Transverse colon (tissue), 4 donors: Measurements from ENCODE around the gene AKAP6. TPM values are rescaled to one million over a fixed set of nuclear protein-coding genes. Genes with fewer than 3 reads are reported as not detected.

Experiments used
- DNase-seq: peaks from one replicate; pipeline ENCODE4 v3.0.0-alpha.2; 2019
- H3K27ac ChIP-seq, 4 donors: fragments of 200-600 bp; sonication (generic); 2 replicates each; pipeline ENCODE4 v1.5.1; 2016 to 2018; ENCODE audit warnings: inconsistent platforms in 4 of 4
- H3K27me3 ChIP-seq: fragments of 200-600 bp; sonication (generic); 2 replicates; pipeline ENCODE4 v1.5.1; 2017; ENCODE audit warnings: inconsistent platforms
- H3K36me3 ChIP-seq, 4 donors: fragments of 200-600 bp; sonication (generic); 2 replicates each; pipeline ENCODE4 v1.5.1; 2017 to 2019; ENCODE audit warnings: inconsistent platforms in 4 of 4
- H3K4me1 ChIP-seq, 4 donors: fragments of 200-600 bp; sonication (generic); 2 replicates each; pipeline ENCODE4 v1.5.1; 2017 to 2020; ENCODE audit warnings: inconsistent platforms in 4 of 4
- H3K4me3 ChIP-seq, 4 donors: fragments of 200-600 bp; sonication (generic); 1 replicate in 1 of 4; 2 replicates in 3 of 4; pipeline versions ENCODE4 v1.5.1 to v1.6.1; 2017 to 2019; ENCODE audit warnings: inconsistent platforms in 4 of 4
- H3K9me3 ChIP-seq, 2 donors: fragments of 200-600 bp; sonication (generic); 2 replicates each; pipeline ENCODE4 v1.5.1; 2017 to 2019; ENCODE audit warnings: inconsistent platforms in 2 of 2
- CTCF ChIP-seq, 5 experiments: fragments of 200-600 bp in 3 of 5; fragments of 450-650 bp in 2 of 5; sonication (generic) in 3 of 5; IDR thresholded peaks; 1 replicate in 2 of 5; 2 replicates in 3 of 5; pipeline ENCODE4 v1.5.1; 2016 to 2017; ENCODE audit warnings: antibody characterized with exemption in 5 of 5, inconsistent platforms in 3 of 5, mild to moderate bottlenecking in 2 of 5, moderate library complexity in 1 of 5
- EP300 ChIP-seq: sonication (generic); formaldehyde crosslinking; IDR thresholded peaks from one replicate; pipeline ENCODE4 v1.6.1; 2017; ENCODE audit warnings: antibody characterized with exemption, low read depth
- POLR2A ChIP-seq: fragments of 450-650 bp; IDR thresholded peaks from one replicate; pipeline ENCODE4 v1.6.1; 2016; ENCODE audit warnings: antibody characterized with exemption, mild to moderate bottlenecking, moderate library complexity
- POLR2AphosphoS5 ChIP-seq, 3 donors: sonication (generic); formaldehyde crosslinking; IDR thresholded peaks; one replicate each; pipeline ENCODE4 v1.6.1; 2016; ENCODE audit warnings: antibody characterized with exemption in 3 of 3
- WGBS, 2 donors: methylation state at CpG; one replicate each; pipeline ENCODE4 v1.1.5; 2018; ENCODE audit warnings: low coverage in 1 of 2; 5-methylcytosine and 5-hydroxymethylcytosine counted together
- in situ Hi-C, 4 donors: fragments of 200-750 bp; cut with MboI; loops; one replicate each; pipeline versions ENCODE4 v1.15.0 to v1.15.1; 2017; ENCODE audit warnings: low sequenced_read_pairs in 3 of 4, low pct_ligation_motif_present in 1 of 4, low pct_unique_long_range_greater_than_20kb in 1 of 4
- intact Hi-C: fragments of 100-400 bp; cut with DNase I; formaldehyde crosslinking; loops from one replicate; pipeline ENCODE4 v1.15.1; 2023; ENCODE audit warnings: low total_unique reads
- total RNA-seq, 4 donors: library from RNA; depleted of rRNA; stranded (reverse); fragments of >200 nt; gene quantifications; one replicate each; pipeline ENCODE4 v1.1.0, GENCODE V29; 2016

AKAP6 gene
- total RNA-seq, 4 donors from 2014 or later = 6.3 to 16.7 (median 9.7) TPM

- no peaks in the 10 kb centered on the region for H3K4me1 ChIP-seq
- no peak for DNase-seq
- no peaks in the 10 kb centered on the region for H3K36me3 ChIP-seq
- WGBS, 2 donors = 82 to 100% methylated on average over 3 of the region's 3 CpGs
- H3K27ac ChIP-seq = no peak overlapping the region
- H3K27me3 ChIP-seq = no peaks in the 10 kb centered on the region
- in situ Hi-C loops = no loop called here
- no peak overlapping the region for H3K4me3 ChIP-seq
- no peaks in the 10 kb centered on the region for H3K9me3 ChIP-seq
- intact Hi-C loops = no loop called here
- TF ChIP-seq POLR2A (no peak), POLR2AphosphoS5 (IDR thresholded peaks at IDR 0.05) (no peak), CTCF (IDR thresholded peaks at IDR 0.05) (no peak), EP300 (no peak)
These were observed 408.5 kb downstream of the AKAP6 start for GRCh38 chr14:32737621-32738020.

- Histone ChIP-seq H3K27me3 (no peaks in the 10 kb centered on the region), H3K27ac (no peak overlapping the region), H3K9me3 (no peaks in the 10 kb centered on the region), H3K36me3 (no peaks in the 10 kb centered on the region), H3K4me1 (no peaks in the 10 kb centered on the region), H3K4me3 (no peak overlapping the region)
- 84 to 90% methylated on average over 5 of the region's 5 CpGs for WGBS, 2 donors
- no peak for DNase-seq
- TF ChIP-seq POLR2AphosphoS5 (IDR thresholded peaks at IDR 0.05) = no peak
- no peak for TF ChIP-seq CTCF (IDR thresholded peaks at IDR 0.05)
- TF ChIP-seq POLR2A = no peak
- no peak for TF ChIP-seq EP300
- in situ Hi-C loops = no loop called here
- intact Hi-C loops = no loop called here
These were observed 409.2 kb downstream of the AKAP6 start for GRCh38 chr14:32738206-32738871.

GRCh38 chr14:32744811-32745445 is 415.8 kb downstream of the AKAP6 start:
- Histone ChIP-seq H3K4me3 (no peak overlapping the region), H3K36me3 (no peaks in the 10 kb centered on the region), H3K9me3 (no peaks in the 10 kb centered on the region), H3K27ac (no peak overlapping the region), H3K27me3 (no peaks in the 10 kb centered on the region), H3K4me1 (no peaks in the 10 kb centered on the region)
- TF ChIP-seq POLR2AphosphoS5 (IDR thresholded peaks at IDR 0.05) (no peak), CTCF (IDR thresholded peaks at IDR 0.05) (no peak), POLR2A (no peak), EP300 (no peak)
- in situ Hi-C loops = no loop called here
- intact Hi-C loops = no loop called here
- WGBS, 2 donors = 50 to 61% methylated on average over 2 of the region's 2 CpGs
- no peak for DNase-seq

DNA sequence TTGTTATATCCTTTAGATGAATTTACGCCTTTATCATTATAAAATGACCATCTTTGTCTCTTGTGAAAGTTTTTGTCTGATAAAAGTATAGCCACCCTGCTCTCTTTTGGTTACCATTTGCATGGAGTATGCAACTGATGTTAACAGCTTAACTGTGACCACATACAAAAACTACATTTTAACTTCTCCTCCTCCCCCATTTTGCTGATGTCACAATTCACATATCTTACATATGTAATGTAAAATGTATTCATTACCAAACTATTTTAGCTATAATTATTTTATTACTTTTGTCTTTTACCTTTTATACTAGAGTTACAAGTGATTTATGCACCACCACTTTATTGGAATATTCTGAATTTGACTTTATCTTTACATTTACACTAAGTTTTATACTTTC is 425.1 kb downstream of the AKAP6 start:
- no peak for DNase-seq
- no peak overlapping the region for H3K4me3 ChIP-seq
- no peak for TF ChIP-seq POLR2A
- TF ChIP-seq POLR2AphosphoS5 (IDR thresholded peaks at IDR 0.05) = no peak
- no peak for TF ChIP-seq CTCF (IDR thresholded peaks at IDR 0.05)
- TF ChIP-seq EP300 = no peak
- no peaks in the 10 kb centered on the region for H3K36me3 ChIP-seq
- H3K27ac ChIP-seq = no peak overlapping the region
- intact Hi-C loops (no loop called here), in situ Hi-C loops (no loop called here)
- H3K9me3 ChIP-seq = no peaks in the 10 kb centered on the region
- no peaks in the 10 kb centered on the region for H3K4me1 ChIP-seq
- WGBS, 2 donors = 81 to 95% methylated on average over 1 of the region's 1 CpG
- H3K27me3 ChIP-seq = no peaks in the 10 kb centered on the region
